ENCODE measurements around the gene ABCD3. TPM values are rescaled to one million over a fixed set of nuclear protein-coding genes. Genes with fewer than 3 reads are reported as not detected.
"Not testable (repeated sequence)": the region's sequence is repeated elsewhere in the genome, so short reads cannot be mapped to it uniquely, and the experiment has no call there.

The ABCD3 gene
- total RNA-seq, 1 donor from 2014 or later, result 76.6 TPM

DNA sequence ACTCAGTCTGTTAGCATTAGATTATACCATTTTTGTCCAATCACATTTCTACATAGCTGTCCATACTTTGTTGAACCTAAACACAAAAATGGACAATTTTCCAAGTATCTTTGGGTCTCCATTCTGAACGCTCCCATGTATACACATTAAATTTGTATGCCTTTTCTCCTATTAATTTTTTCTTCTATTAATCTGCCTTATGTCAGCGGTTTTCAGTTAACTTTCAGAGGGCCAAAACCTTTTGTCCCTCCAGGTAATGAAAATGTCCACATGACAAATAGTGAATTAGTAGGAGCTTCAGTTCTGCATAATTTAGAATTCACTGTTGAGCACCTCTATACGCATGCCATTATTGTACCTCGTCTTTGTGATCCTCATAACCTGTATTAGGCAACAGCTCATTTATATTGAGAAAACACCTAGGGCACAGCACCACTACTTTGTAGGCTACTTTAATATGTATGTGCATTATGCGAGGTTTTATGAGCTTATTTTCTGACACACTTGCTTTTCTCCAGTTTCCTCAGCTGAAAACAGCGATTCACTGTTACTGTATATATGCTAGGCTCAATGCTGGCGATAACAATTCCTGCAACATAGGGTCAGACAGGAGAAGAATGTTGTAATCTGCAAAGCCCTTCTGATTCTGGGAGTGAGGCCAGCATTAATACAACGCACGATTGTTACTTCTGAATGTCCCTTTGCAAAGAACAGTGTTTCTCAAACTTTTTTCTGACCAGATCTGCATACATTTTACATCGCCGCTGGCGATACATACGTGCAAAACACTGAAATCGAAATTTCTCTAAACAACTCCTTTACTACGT is 1.1 kb upstream of the ABCD3 start:
- Histone ChIP-seq H3K4me3 (peak overlapping the region; percentile 95), H3K36me3 (no peaks in the 10 kb centered on the region), H3K27ac (replicated peaks) (peak overlapping the region; percentile 92), H3K27me3 (ENCODE audit: low read depth) (no peaks in the 10 kb centered on the region), H3K9me3 (replicated peaks) (no peaks in the 10 kb centered on the region), H3K4me1 (peaks cover 48% of the 10 kb centered on the region)
- intact Hi-C loops (cut with micrococcal nuclease), result no loop called here
- TF ChIP-seq, protein P1, sequence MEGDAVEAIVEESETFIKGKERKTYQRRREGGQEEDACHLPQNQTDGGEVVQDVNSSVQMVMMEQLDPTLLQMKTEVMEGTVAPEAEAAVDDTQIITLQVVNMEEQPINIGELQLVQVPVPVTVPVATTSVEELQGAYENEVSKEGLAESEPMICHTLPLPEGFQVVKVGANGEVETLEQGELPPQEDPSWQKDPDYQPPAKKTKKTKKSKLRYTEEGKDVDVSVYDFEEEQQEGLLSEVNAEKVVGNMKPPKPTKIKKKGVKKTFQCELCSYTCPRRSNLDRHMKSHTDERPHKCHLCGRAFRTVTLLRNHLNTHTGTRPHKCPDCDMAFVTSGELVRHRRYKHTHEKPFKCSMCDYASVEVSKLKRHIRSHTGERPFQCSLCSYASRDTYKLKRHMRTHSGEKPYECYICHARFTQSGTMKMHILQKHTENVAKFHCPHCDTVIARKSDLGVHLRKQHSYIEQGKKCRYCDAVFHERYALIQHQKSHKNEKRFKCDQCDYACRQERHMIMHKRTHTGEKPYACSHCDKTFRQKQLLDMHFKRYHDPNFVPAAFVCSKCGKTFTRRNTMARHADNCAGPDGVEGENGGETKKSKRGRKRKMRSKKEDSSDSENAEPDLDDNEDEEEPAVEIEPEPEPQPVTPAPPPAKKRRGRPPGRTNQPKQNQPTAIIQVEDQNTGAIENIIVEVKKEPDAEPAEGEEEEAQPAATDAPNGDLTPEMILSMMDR (IDR thresholded peaks at IDR 0.05; ENCODE audit: borderline replicate concordance), result no peak
- DNase-seq, result no peak

DNA sequence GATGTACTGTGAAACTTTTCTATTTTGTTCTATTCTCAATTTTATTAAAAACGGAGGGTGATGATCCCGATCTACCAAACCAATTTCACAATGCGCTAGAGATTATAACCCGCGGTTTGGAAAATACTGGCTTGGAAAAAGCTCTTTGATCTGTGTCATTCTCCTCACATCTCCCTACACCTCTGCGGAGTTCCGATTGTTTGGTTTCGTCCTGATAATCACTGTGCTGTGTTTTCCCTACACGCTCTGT is 536 bp upstream of the ABCD3 start:
- Histone ChIP-seq H3K27me3 (ENCODE audit: low read depth) (no peaks in the 10 kb centered on the region), H3K4me1 (peaks cover 53% of the 10 kb centered on the region), H3K4me3 (peak overlapping the region; percentile 95), H3K36me3 (no peaks in the 10 kb centered on the region), H3K27ac (replicated peaks) (peak overlapping the region; percentile 92), H3K9me3 (replicated peaks) (no peaks in the 10 kb centered on the region)
- intact Hi-C loops (cut with micrococcal nuclease), result no loop called here
- no peak for DNase-seq
- TF ChIP-seq, protein P1 (IDR thresholded peaks at IDR 0.05; ENCODE audit: borderline replicate concordance), result no peak

DNA sequence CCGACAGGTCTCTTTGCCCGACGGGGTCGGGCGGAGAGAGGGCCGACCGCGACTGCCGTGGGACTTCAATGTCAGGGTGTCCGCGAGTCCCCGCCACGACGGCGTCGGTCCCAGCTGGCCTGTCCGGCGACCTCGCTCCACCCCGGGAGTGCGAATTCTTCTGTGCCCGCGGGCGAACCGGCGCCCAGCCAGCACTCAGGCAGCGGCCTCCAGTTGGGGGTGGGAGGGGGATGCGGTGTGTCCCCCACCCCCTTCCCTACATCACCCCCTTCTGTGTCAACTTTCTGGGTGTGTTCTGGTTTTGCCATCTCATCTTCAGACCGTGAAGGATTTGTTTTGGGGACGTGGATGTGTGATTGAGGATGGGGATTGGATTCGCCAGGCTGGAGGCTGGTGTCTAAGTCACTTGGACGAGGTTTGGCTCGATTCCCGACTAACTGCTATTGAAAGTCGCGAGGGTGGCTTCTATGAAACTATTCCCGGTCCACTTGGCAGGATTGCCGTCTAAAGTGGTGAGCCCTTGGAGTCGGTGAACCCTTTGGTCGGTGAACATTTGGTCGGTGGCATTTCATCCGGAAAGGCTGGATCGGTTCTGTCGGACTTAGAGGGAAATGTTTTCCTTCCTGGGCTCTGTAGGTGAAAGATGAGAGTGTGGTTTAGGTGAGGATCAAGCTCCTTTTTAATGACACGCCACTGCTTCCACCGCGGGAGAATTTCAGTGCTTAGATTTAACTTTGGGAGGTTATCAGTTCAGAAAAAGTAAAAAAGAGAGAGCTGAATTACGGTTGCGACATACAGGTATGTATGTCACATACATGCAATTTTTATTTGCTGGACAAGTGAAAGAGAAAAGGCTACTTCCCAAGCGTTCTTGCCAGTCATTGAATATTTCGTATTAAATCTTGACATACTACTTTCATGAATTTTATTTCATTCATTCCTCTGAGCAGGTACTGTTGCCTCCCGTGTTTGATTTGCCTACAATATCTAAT is 771 bp downstream of the ABCD3 start:
- Histone ChIP-seq H3K27me3 (ENCODE audit: low read depth) (no peaks in the 10 kb centered on the region), H3K9me3 (replicated peaks) (no peaks in the 10 kb centered on the region), H3K36me3 (no peaks in the 10 kb centered on the region), H3K4me1 (peaks cover 66% of the 10 kb centered on the region), H3K27ac (replicated peaks) (peak overlapping the region; percentile 92), H3K4me3 (peak overlapping the region; percentile 95)
- intact Hi-C loops (cut with micrococcal nuclease), result no loop called here
- peak; percentile 19 for DNase-seq
- TF ChIP-seq, protein P1 (IDR thresholded peaks at IDR 0.05; ENCODE audit: borderline replicate concordance), result no peak

DNA sequence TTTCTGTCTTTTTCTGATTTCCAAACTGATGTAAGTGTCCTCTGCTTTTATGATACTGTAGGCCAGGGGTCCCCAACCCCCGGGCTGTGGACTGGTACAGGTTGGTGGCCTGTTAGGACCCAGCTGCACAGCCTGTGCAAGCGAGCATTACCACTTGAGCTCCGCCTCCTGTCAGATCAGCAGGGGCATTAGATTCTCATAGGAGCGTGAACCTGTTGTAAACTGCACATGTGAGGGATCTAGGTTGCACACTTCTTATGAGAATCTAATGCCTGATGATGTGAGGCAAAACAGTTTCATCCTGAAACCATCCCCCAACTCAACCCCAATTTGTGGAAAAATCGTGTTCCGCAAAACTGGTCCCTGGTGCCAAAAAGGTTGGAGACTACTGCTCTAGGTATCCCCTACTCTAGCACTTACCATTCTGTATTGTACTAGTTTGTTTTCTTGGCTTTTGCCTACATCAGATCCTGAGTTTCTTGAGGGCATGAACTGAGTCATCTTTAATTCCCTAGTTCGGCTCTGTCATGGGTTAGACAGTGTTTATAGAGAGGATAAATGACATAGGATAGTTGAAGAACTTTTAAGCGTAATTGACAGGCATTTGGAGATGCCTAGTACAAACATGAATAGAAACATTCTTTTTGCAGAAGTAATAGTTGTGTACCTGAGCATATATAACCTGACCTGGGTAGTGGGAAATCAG is 4.1 kb downstream of the ABCD3 start:
- intact Hi-C loops (cut with micrococcal nuclease), result no loop called here
- H3K27me3 ChIP-seq (ENCODE audit: low read depth), result no peaks in the 10 kb centered on the region
- no peaks in the 10 kb centered on the region for H3K9me3 ChIP-seq (replicated peaks)
- peak overlapping the region; percentile 42 for H3K27ac ChIP-seq (replicated peaks)
- DNase-seq, result no peak
- H3K36me3 ChIP-seq, result no peaks in the 10 kb centered on the region
- TF ChIP-seq, protein P1 (IDR thresholded peaks at IDR 0.05; ENCODE audit: borderline replicate concordance), result no peak
- H3K4me3 ChIP-seq, result no peak overlapping the region
- peaks cover 88% of the 10 kb centered on the region for H3K4me1 ChIP-seq

DNA sequence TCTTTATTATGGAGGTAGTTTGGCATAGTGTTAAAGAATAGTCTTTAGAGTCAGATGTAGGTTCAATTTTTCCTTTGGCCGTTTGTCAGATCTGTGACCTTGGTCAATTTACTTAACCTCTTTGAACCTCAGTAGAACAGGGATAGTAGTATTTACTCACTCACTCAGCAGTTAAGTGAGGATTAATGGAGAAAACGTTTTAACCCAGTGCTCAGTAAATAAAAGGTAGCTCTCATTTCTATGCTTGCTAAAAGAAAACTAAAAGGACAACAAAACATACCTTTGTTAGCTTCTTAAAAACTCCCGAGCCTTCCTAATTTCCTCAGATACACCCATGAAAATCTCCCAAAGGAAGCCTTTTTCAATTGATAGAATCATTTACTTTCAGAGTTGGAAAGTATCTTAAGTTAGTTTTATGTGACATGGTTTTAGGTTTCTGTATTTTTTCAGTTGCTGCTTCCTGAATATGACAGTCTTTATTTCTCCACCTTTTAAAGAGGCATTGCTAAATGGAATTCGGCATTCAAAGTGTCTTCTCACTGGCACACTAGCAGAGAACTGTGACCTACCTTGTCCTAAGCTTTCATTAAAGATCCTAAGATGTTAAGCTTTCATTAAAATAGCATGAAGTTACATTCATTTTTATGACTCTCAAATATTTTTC is 7.8 kb downstream of the ABCD3 start:
- Histone ChIP-seq H3K27me3 (ENCODE audit: low read depth) (no peaks in the 10 kb centered on the region), H3K4me1 (peaks cover 91% of the 10 kb centered on the region), H3K36me3 (no peaks in the 10 kb centered on the region), H3K9me3 (replicated peaks) (no peaks in the 10 kb centered on the region), H3K27ac (replicated peaks) (peak overlapping the region; percentile 53), H3K4me3 (peak overlapping the region; percentile 28)
- no peak for DNase-seq
- TF ChIP-seq, protein P1 (IDR thresholded peaks at IDR 0.05; ENCODE audit: borderline replicate concordance), result no peak
- intact Hi-C loops (cut with micrococcal nuclease), result no loop called here

DNA sequence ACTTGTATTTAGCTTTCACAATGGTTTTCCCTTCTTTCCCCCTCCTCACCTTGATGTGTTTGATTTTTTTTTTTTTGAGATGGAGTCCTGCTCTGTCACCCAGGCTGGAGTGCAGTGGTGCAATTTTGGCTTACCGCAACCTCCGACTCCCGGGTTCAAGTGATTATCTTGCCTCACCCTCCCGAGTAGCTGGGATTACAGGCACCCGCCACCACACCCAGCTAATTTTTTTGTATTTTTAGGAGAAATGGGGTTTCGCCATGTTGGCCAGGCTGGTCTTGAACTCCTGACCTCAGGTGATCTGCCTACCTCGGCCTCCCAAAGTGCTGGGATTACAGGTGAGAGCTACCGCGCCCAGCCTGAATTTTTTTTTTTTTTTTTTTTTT is 8.3 kb downstream of the ABCD3 start:
- H3K36me3 ChIP-seq; H3K27me3 ChIP-seq (ENCODE audit: low read depth); H3K9me3 ChIP-seq (replicated peaks); intact Hi-C loops (cut with micrococcal nuclease); DNase-seq: not testable (repeated sequence)
- peaks cover 87% of the 10 kb centered on the region for H3K4me1 ChIP-seq
- H3K4me3 ChIP-seq, result peak overlapping the region; percentile 28
- peak overlapping the region; percentile 53 for H3K27ac ChIP-seq (replicated peaks)

Measured in left ventricle myocardium inferior (tissue), 1 donor.